ENCODE measurements around the gene UPK1A.

- TF ChIP-seq POLR2AphosphoS5 (IDR thresholded peaks at IDR 0.05) (no peak), CTCF (IDR thresholded peaks at IDR 0.05) (no peak), POLR2A (IDR thresholded peaks at IDR 0.05) (no peak)
Observed at GRCh38 chr19:35722897-35723296, 56.6 kb downstream of the UPK1A start.

Measured in breast epithelium (tissue), 3 donors.